Loucy (cell line): Measurements from ENCODE around the gene DMRT3.

Experiments
- EZH2phosphoT487 ChIP-seq: fragments of 200-600 bp; IDR thresholded peaks from 2 replicates; pipeline ENCODE4 v1.6.1; 2018; ENCODE audit warnings: antibody characterized with exemption, mild to moderate bottlenecking, moderate library complexity, borderline replicate concordance
- TF ChIP-seq, protein P1 (sequence below): fragments of 200-600 bp; sonication (generic); conservative IDR thresholded peaks from 2 replicates; pipeline ENCODE4 v1.5.1; 2014; ENCODE audit warnings: mild to moderate bottlenecking, antibody characterized with exemption, low read length

DNA sequence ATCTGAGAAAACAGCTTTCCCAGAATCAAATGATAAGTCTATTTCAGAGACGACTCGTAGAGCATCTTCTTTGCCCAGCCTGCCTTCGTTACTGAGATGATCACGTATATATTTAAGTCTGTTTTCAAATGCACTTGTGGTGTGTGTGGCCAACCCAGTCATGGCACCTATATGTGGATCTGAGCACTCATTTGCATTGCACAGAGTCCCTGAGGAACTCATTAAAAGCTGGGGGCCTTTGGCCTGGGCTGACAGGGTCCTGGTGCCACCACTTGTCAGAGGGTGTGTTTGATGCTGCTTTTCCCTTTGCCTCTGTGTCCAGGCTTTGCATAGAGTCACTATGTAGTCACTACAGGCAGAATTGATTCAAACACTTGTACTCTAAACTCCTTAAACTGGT, 17.4 kb upstream of the DMRT3 start:
- TF ChIP-seq, protein P1, sequence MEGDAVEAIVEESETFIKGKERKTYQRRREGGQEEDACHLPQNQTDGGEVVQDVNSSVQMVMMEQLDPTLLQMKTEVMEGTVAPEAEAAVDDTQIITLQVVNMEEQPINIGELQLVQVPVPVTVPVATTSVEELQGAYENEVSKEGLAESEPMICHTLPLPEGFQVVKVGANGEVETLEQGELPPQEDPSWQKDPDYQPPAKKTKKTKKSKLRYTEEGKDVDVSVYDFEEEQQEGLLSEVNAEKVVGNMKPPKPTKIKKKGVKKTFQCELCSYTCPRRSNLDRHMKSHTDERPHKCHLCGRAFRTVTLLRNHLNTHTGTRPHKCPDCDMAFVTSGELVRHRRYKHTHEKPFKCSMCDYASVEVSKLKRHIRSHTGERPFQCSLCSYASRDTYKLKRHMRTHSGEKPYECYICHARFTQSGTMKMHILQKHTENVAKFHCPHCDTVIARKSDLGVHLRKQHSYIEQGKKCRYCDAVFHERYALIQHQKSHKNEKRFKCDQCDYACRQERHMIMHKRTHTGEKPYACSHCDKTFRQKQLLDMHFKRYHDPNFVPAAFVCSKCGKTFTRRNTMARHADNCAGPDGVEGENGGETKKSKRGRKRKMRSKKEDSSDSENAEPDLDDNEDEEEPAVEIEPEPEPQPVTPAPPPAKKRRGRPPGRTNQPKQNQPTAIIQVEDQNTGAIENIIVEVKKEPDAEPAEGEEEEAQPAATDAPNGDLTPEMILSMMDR: no peak
- no peak for TF ChIP-seq EZH2phosphoT487
